Stimulated activated CD4-positive, alpha-beta T cell treated with anti-CD3 and anti-CD28 coated beads, Interleukin-12 subunit alpha, Interleukin-12 subunit beta, amount 100 ng/mL, for 48 hours (primary cell): ENCODE results near the gene TMEM258.
A peak's percentile ranks its signal among the peaks of the same experiment; 100 is the strongest.

Experiments
- DNase-seq, 3 donors: peaks; one replicate each; pipeline ENCODE4 v3.0.0-alpha.2; 2020; ENCODE audit warnings: low read depth in 2 of 3, low spot score in 1 of 3

The TMEM258 gene

GRCh38 chr11:61792310-61793082 is at the start of gene TMEM258, which contains the start of gene FEN1:
TSS of gene TMEM258 (minus strand) at chr11:61792599. CDS start at chr11:61792558, 41 bp downstream.
TSS of gene FEN1 (plus strand) at chr11:61792911. CDS start at chr11:61795362, 2,451 bp downstream.
- peak; percentile 78 to 86 (median 81) for DNase-seq

- DNase-seq, result no peak
Observed at GRCh38 chr11:61841636-61842527, 49.5 kb upstream of the TMEM258 start.

- no peak for DNase-seq
Observed at GRCh38 chr11:61840371-61840770, 48.0 kb upstream of the TMEM258 start.

GRCh38 chr11:61839742-61840141 is 47.3 kb upstream of the TMEM258 start:
- DNase-seq, result no peak

GRCh38 chr11:61838921-61839320 is 46.5 kb upstream of the TMEM258 start:
- no peak for DNase-seq

- no peak for DNase-seq
Observed at GRCh38 chr11:61838501-61838900, 46.1 kb upstream of the TMEM258 start.

GRCh38 chr11:61837411-61838005 is 45.1 kb upstream of the TMEM258 start:
- no peak for DNase-seq

GRCh38 chr11:61836193-61836592 is 43.8 kb upstream of the TMEM258 start:
- DNase-seq, result no peak

- peak in 1 of 3 donors; percentile 41 for DNase-seq
Observed at GRCh38 chr11:61834278-61835048, 42.1 kb upstream of the TMEM258 start.

GRCh38 chr11:61833926-61834277 is 41.5 kb upstream of the TMEM258 start:
- DNase-seq, result no peak

- no peak for DNase-seq
Observed at GRCh38 chr11:61833471-61833870, 41.1 kb upstream of the TMEM258 start.

- DNase-seq, result no peak
Observed at GRCh38 chr11:61832754-61833153, 40.4 kb upstream of the TMEM258 start.

- no peak for DNase-seq
Observed at GRCh38 chr11:61832207-61832606, 39.8 kb upstream of the TMEM258 start.

- no peak for DNase-seq
Observed at GRCh38 chr11:61830237-61831105, 38.1 kb upstream of the TMEM258 start.

GRCh38 chr11:61829806-61830205 is 37.4 kb upstream of the TMEM258 start:
- no peak for DNase-seq

- DNase-seq, result peak in 2 of 3 donors; percentile 17
Observed at GRCh38 chr11:61828629-61829407, 36.4 kb upstream of the TMEM258 start.

GRCh38 chr11:61828379-61828628 is 35.9 kb upstream of the TMEM258 start:
- no peak for DNase-seq

GRCh38 chr11:61827571-61828378 is 35.4 kb upstream of the TMEM258 start, which contains the start of gene FADS2:
TSS of gene FADS2 (plus strand) at chr11:61828300. CDS start at chr11:61828391, 91 bp downstream.
- peak; percentile 60 to 68 (median 66) for DNase-seq
